GM19351 (cell line): ENCODE measurements around the gene SOCS4.
"Not testable (repeated sequence)": the region's sequence is repeated elsewhere in the genome, so short reads cannot be mapped to it uniquely, and the experiment has no call there.

Experiments used
- ATAC-seq: cut with Tn5 transposase; IDR thresholded peaks from one replicate; pipeline ENCODE4 v1.9.1; 2021; ENCODE audit warnings: mild to moderate bottlenecking, moderate library complexity; ENCODE audit not compliant: unreplicated experiment

Gene SOCS4

GRCh38 chr14:55026793-55027561, at the start of gene SOCS4, which contains the start of gene WDHD1:
Gene SOCS4, plus strand, starts transcription at chr14:55027236. Its CDS starts 15,806 bp downstream, at chr14:55043042.
Gene WDHD1, minus strand, starts transcription at chr14:55027099. Its CDS starts 312 bp downstream, at chr14:55026787.
- ATAC-seq: peak; percentile 90

GRCh38 chr14:54979039-54979438, 48.0 kb upstream of the SOCS4 start:
- no peak for ATAC-seq

- no peak for ATAC-seq
Observed at GRCh38 chr14:54981698-54982097, 45.3 kb upstream of the SOCS4 start.

- ATAC-seq: no peak
Observed at GRCh38 chr14:54985156-54985555, 41.9 kb upstream of the SOCS4 start.

GRCh38 chr14:55000381-55000780, 26.7 kb upstream of the SOCS4 start:
- ATAC-seq: no peak

GRCh38 chr14:55005071-55005470, 22.0 kb upstream of the SOCS4 start:
- ATAC-seq: no peak

GRCh38 chr14:55015006-55015405, 12.0 kb upstream of the SOCS4 start:
- ATAC-seq: no peak

- ATAC-seq: no peak
Observed at GRCh38 chr14:55019968-55020554, 7.0 kb upstream of the SOCS4 start.

GRCh38 chr14:55024365-55024764, 2.7 kb upstream of the SOCS4 start:
- not testable (repeated sequence) for ATAC-seq

GRCh38 chr14:55025948-55026347, 1.1 kb upstream of the SOCS4 start:
- no peak for ATAC-seq

- no peak for ATAC-seq
Observed at GRCh38 chr14:55026441-55026792, 619 bp upstream of the SOCS4 start.

GRCh38 chr14:55028066-55028465, 1.0 kb downstream of the SOCS4 start:
- no peak for ATAC-seq

GRCh38 chr14:55028476-55028875, 1.4 kb downstream of the SOCS4 start:
- no peak for ATAC-seq

- ATAC-seq: no peak
Observed at GRCh38 chr14:55031190-55031589, 4.2 kb downstream of the SOCS4 start.

- not testable (repeated sequence) for ATAC-seq
Observed at GRCh38 chr14:55037995-55038394, 11.0 kb downstream of the SOCS4 start.

- ATAC-seq: no peak
Observed at GRCh38 chr14:55038708-55039107, 11.7 kb downstream of the SOCS4 start.

- no peak for ATAC-seq
Observed at GRCh38 chr14:55043528-55043927, 16.5 kb downstream of the SOCS4 start.

GRCh38 chr14:55045087-55045486, 18.1 kb downstream of the SOCS4 start:
- ATAC-seq: no peak

- no peak for ATAC-seq
Observed at GRCh38 chr14:55047301-55048053, 20.4 kb downstream of the SOCS4 start.

- ATAC-seq: no peak
Observed at GRCh38 chr14:55048900-55049436, 21.9 kb downstream of the SOCS4 start.

GRCh38 chr14:55051165-55051422, 24.1 kb downstream of the SOCS4 start:
- peak; percentile 28 for ATAC-seq
